ENCODE data around the gene MYD88.

DNA sequence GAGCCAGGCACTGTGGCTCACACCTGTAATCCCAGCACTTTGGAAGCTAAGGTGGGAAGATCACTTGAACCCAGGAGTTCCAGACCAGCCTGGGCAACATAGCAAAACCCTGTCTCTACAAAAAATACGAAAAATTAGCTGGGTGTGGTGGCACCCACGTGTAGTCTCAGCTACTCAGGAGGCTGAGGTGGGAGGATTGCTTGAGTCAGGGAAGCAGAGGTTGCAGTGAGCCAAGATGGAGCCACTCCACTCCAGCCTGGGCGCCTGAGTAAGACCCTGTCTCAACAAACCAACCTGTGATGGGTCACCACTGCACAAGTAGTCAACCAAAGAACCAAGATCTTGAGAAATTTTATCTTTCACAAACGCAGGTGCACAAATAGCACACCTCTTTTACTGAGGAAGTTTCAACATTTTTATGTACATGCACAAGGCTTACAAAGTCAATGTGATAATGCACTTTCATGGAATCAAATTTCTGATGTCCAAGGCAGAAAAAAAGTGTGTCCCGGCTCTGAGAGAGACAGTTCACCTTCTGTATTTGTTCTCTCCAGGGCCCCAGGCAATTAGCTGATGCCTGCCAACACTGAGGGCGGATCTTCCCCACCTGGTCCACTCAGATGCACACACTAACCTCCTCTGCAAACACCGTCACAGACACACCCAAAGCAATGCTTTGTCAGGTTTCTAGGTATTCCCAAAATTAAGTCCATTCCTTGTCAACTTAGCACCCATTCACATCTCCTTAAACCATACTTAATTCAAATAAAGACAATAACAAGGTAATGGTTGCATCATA lies 13.9 kb upstream of the MYD88 start:
- no peak for TF ChIP-seq EZH2 (IDR thresholded peaks at IDR 0.05; ENCODE audit: insufficient read depth, poor library complexity, severe bottlenecking)
- TF ChIP-seq EZH2phosphoT487 (IDR thresholded peaks at IDR 0.05; ENCODE audit: insufficient read depth, low read depth), result no peak
